Measurements from ENCODE around the gene SPTBN1. TPM values are rescaled to one million over a fixed set of nuclear protein-coding genes. Genes with fewer than 3 reads are reported as not detected.

Gene SPTBN1
- total and polyA plus RNA-seq, 8 donors: 28.7 to 475 (median 193) TPM

DNA sequence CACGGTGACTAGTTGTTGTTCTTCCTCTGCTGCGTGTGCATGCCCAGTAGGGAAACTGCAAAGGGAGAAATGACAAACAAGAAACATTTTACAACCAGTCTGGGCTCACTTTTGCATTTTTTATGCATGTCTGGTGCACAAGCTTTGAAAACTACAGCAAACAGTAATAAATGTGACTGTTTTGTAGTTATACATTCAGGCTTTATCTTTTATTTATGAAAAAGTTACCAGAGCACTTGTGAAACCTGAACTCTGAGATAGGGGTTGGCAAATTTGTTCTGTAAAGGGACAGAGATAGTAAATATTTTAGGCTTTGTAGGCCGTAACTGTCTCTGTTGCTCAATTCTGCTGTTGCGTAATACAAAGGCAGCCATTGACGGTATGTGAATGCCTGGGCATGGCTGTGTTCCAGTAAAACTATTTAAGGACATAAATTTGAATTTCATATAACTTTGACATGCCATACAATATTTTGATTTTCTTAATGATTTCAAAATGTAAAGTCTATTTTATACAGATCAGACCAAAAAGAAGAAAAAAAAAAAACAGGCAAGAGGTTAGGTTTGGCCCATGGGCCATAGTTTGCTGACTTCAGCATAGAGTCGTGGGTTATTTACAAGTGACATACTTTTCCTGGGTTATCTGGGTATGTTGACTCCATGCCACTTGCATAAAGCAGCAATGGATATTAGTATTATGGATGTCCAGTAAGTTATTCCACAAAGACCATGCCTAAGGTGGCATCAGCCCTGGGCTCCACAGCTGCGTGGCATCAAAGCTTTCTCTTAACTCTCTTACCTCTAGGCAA is 213.8 kb downstream of the SPTBN1 start:
- TF ChIP-seq CTCF (IDR thresholded peaks at IDR 0.05): no peak
- no peak for TF ChIP-seq POLR2A (IDR thresholded peaks at IDR 0.05)
- no peak for TF ChIP-seq EP300 (IDR thresholded peaks at IDR 0.05)
- peak; percentile 38 to 60 (median 59) for TF ChIP-seq POLR2AphosphoS5 (IDR thresholded peaks at IDR 0.05)
- H3K4me1 ChIP-seq: peaks cover 50 to 100% (median 72%) of the 10 kb centered on the region in 4 donors

DNA sequence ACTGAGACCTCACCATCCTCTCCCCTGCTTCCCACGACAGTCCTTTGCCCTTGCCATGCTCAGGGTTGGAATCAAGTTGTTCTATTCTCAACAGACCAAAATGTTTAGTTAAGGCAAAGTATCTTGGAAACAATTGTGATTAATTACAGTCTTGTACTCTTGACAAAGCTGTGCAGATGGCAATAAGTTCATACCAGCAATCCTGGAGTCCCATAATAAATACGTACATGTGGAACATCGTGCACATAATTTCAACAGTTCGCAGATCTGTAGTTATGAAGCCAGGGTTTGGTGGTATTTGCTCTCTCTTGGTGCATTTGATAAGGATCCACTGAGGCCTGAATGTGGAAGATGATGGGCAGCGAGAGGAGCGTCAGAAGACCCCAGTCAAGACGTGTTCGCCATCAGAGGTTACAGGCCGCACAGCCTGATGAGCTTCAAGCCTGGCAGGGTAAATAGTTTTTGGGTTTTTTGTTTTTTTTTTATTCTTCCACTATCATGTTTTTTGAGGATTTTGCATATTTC is 214.4 kb downstream of the SPTBN1 start:
- peaks cover 44 to 99% (median 73%) of the 10 kb centered on the region in 4 donors for H3K4me1 ChIP-seq
- WGBS, 5 donors: 85 to 93% (median 86%) methylated on average over 9 of the region's 9 CpGs
- peak overlapping the region in 4 of 5 donors; percentile 59 to 84 (median 75) for H3K27ac ChIP-seq
- no peaks in the 10 kb centered on the region for H3K27me3 ChIP-seq
- H3K36me3 ChIP-seq: peaks cover 13 to 50% (median 39%) of the 10 kb centered on the region in 4 donors
- H3K4me3 ChIP-seq: no peak overlapping the region
- TF ChIP-seq POLR2A (IDR thresholded peaks at IDR 0.05) (no peak), EP300 (IDR thresholded peaks at IDR 0.05) (no peak), CTCF (IDR thresholded peaks at IDR 0.05) (no peak), POLR2AphosphoS5 (IDR thresholded peaks at IDR 0.05) (no peak)
- intact Hi-C loops (cut with DNase I; ENCODE audit: low total_unique reads): no loop called here
- DNase-seq: no peak
- H3K9me3 ChIP-seq: no peaks in the 10 kb centered on the region

More for the DNA sequence above, 213.8 kb downstream of the SPTBN1 start:
- Histone ChIP-seq H3K4me3 (no peak overlapping the region), H3K27ac (peak overlapping the region in 4 of 5 donors; percentile 59 to 84 (median 75)), H3K27me3 (no peaks in the 10 kb centered on the region), H3K9me3 (no peaks in the 10 kb centered on the region), H3K36me3 (peaks cover 14 to 55% (median 46%) of the 10 kb centered on the region in 4 donors)
- WGBS, 5 donors: 33 to 53% (median 39%) methylated on average over 7 of the region's 7 CpGs
- peak in 1 of 2 donors; percentile 56 for DNase-seq
- intact Hi-C loops (cut with DNase I; ENCODE audit: low total_unique reads): no loop called here

GRCh38 chr2:54671010-54671409 is 214.9 kb downstream of the SPTBN1 start:
- H3K9me3 ChIP-seq: no peaks in the 10 kb centered on the region
- TF ChIP-seq POLR2A (IDR thresholded peaks at IDR 0.05) (no peak), EP300 (IDR thresholded peaks at IDR 0.05) (no peak), POLR2AphosphoS5 (IDR thresholded peaks at IDR 0.05) (no peak), CTCF (IDR thresholded peaks at IDR 0.05) (no peak)
- no peak for DNase-seq
- H3K36me3 ChIP-seq: peaks cover 9 to 48% (median 35%) of the 10 kb centered on the region in 4 donors
- WGBS, 5 donors: 96 to 100% (median 98%) methylated on average over 3 of the region's 3 CpGs
- intact Hi-C loops (cut with DNase I; ENCODE audit: low total_unique reads): no loop called here
- H3K27me3 ChIP-seq: no peaks in the 10 kb centered on the region
- peaks cover 39 to 95% (median 73%) of the 10 kb centered on the region in 4 donors for H3K4me1 ChIP-seq
- no peak overlapping the region for H3K4me3 ChIP-seq
- peak overlapping the region in 3 of 5 donors; percentile 71 to 84 (median 79) for H3K27ac ChIP-seq

- 70 to 78% (median 77%) methylated on average over 4 of the region's 4 CpGs for WGBS, 5 donors
- peaks cover 30 to 85% (median 63%) of the 10 kb centered on the region in 4 donors for H3K4me1 ChIP-seq
- peak overlapping the region; percentile 33 to 93 (median 87) for H3K27ac ChIP-seq
Measured at GRCh38 chr2:54671875-54672589, 215.9 kb downstream of the SPTBN1 start.

More at GRCh38 chr2:54671875-54672589, 215.9 kb downstream of the SPTBN1 start:
- H3K9me3 ChIP-seq: no peaks in the 10 kb centered on the region
- TF ChIP-seq CTCF (IDR thresholded peaks at IDR 0.05) (no peak), EP300 (IDR thresholded peaks at IDR 0.05) (no peak), POLR2AphosphoS5 (IDR thresholded peaks at IDR 0.05) (no peak), POLR2A (IDR thresholded peaks at IDR 0.05) (no peak)
- intact Hi-C loops (cut with DNase I; ENCODE audit: low total_unique reads): no loop called here
- H3K27me3 ChIP-seq: no peaks in the 10 kb centered on the region
- H3K4me3 ChIP-seq: no peak overlapping the region
- DNase-seq: peak in 1 of 2 donors; percentile 23
- peaks cover 8 to 38% (median 31%) of the 10 kb centered on the region in 4 donors for H3K36me3 ChIP-seq

Measured in stomach (tissue), 9 donors.